Measurements from ENCODE around the gene DNAJB12. TPM values are rescaled to one million over a fixed set of nuclear protein-coding genes. Genes with fewer than 3 reads are reported as not detected.

DNAJB12 gene
- total RNA-seq, 3 donors from 2014 or later (not counting 1 experiment from before 2014, with no cell fraction given): 47.3 to 54.2 (median 48.7) TPM

- Histone ChIP-seq H3K4me3 (ENCODE audit: low read length) (no peak overlapping the region), H3K9me3 (ENCODE audit: control insufficient read depth, insufficient read depth, low read length) (no peaks in the 10 kb centered on the region), H3K27me3 (ENCODE audit: control insufficient read depth, insufficient read depth, low read length) (no peaks in the 10 kb centered on the region), H3K27ac (ENCODE audit: low read length) (no peak overlapping the region), H3K36me3 (ENCODE audit: control insufficient read depth, insufficient read depth, low read length) (no peaks in the 10 kb centered on the region), H3K4me1 (ENCODE audit: control insufficient read depth, insufficient read depth, low read length) (peaks cover 24% of the 10 kb centered on the region)
- no peak for ATAC-seq
- Mint-ChIP-seq H3K9me3 (no peaks in the 10 kb centered on the region), H3K27ac (peak overlapping the region in 1 of 2 donors; percentile 15), H3K27me3 (ENCODE audit: low read depth in 2 of 2) (no peaks in the 10 kb centered on the region), H3K36me3 (no peaks in the 10 kb centered on the region), H3K4me1 (peaks cover 21 to 31% of the 10 kb centered on the region in 2 donors), H3K4me3 (no peak overlapping the region)
- WGBS (ENCODE audit: insufficient coverage): 73% methylated on average over 14 of the region's 14 CpGs
- intact Hi-C loops (cut with micrococcal nuclease): no loop called here
- DNase-seq: peak in 1 of 2 donors; percentile 17
- TF ChIP-seq CTCF (IDR thresholded peaks at IDR 0.05): no peak
Observed at GRCh38 chr10:72285972-72286521, 68.7 kb downstream of the DNAJB12 start.

GRCh38 chr10:72283131-72283530, 71.6 kb downstream of the DNAJB12 start:
- no peak overlapping the region for H3K4me3 ChIP-seq (ENCODE audit: low read length)
- no peaks in the 10 kb centered on the region for H3K9me3 ChIP-seq (ENCODE audit: control insufficient read depth, insufficient read depth, low read length)
- no peaks in the 10 kb centered on the region for H3K27me3 Mint-ChIP-seq (ENCODE audit: low read depth in 2 of 2)
- H3K27ac Mint-ChIP-seq: no peak overlapping the region
- H3K27ac ChIP-seq (ENCODE audit: low read length): no peak overlapping the region
- TF ChIP-seq CTCF (IDR thresholded peaks at IDR 0.05): no peak
- no peaks in the 10 kb centered on the region for H3K36me3 Mint-ChIP-seq
- DNase-seq (no peak), ATAC-seq (no peak)
- H3K27me3 ChIP-seq (ENCODE audit: control insufficient read depth, insufficient read depth, low read length): no peaks in the 10 kb centered on the region
- peaks cover 26 to 41% of the 10 kb centered on the region in 2 donors for H3K4me1 Mint-ChIP-seq
- H3K4me3 Mint-ChIP-seq: no peak overlapping the region
- H3K9me3 Mint-ChIP-seq: no peaks in the 10 kb centered on the region
- WGBS (ENCODE audit: insufficient coverage): 78% methylated on average over 2 of the region's 3 CpGs
- H3K4me1 ChIP-seq (ENCODE audit: control insufficient read depth, insufficient read depth, low read length): peaks cover 24% of the 10 kb centered on the region
- intact Hi-C loops (cut with micrococcal nuclease): no loop called here
- H3K36me3 ChIP-seq (ENCODE audit: control insufficient read depth, insufficient read depth, low read length): no peaks in the 10 kb centered on the region

Other genes with a start within 250 kb of the DNAJB12 start
- 10 to 100 TPM; 70.9 to 77.0 (median 71.0) TPM for gene ANAPC16, start 138.9 kb downstream of the DNAJB12 start, total RNA-seq
- gene ASCC1, start 138.6 kb downstream of the DNAJB12 start, total RNA-seq: 10 to 100 TPM; 26.0 to 35.2 (median 29.3) TPM
- gene DDIT4, start 81.0 kb downstream of the DNAJB12 start, total RNA-seq: 100 to 1,000 TPM; 174 to 232 (median 200) TPM